Stimulated activated CD8-positive, alpha-beta memory T cell treated with anti-CD3 and anti-CD28 coated beads, Interleukin-7, amount 100 ng/mL, for 48 hours (primary cell): ENCODE results near the gene DERA.
"Not testable (repeated sequence)": the region's sequence is repeated elsewhere in the genome, so short reads cannot be mapped to it uniquely, and the experiment has no call there.

Experiments used
- DNase-seq, 2 donors: peaks; one replicate each; pipeline ENCODE4 v3.0.0-alpha.2; 2020; ENCODE audit warnings: low read depth in 1 of 2; ENCODE audit errors: extremely low read depth in 1 of 2

Gene DERA

GRCh38 chr12:15997910-15998309, 86.8 kb downstream of the DERA start:
- DNase-seq, result no peak

- no peak for DNase-seq
Measured at GRCh38 chr12:16002880-16003279, 91.7 kb downstream of the DERA start.

- no peak for DNase-seq
Measured at GRCh38 chr12:16003460-16003859, 92.3 kb downstream of the DERA start.

- no peak for DNase-seq
Measured at GRCh38 chr12:16006752-16007151, 95.6 kb downstream of the DERA start.

GRCh38 chr12:16008421-16008824, 97.3 kb downstream of the DERA start:
- no peak for DNase-seq

DNA sequence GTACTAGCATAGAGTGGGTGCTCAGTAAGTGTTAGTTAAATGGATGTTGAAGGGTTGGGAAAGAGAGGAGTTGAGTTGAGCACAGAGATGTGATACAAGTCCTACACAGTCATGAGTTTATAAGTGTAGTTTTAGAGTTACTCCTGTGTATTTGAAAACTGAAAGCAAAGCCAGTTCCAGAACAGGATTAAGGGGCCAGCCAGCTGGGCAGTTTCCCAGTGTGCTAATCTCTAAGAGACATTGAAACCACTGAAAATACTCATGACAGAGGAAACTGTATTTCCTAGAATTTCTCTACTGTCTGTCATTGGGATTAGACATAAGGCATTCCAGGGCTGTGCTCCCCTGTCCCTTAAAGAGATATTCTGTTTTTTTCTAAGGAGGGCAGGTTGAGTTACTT, 101.0 kb downstream of the DERA start:
- no peak for DNase-seq

DNA sequence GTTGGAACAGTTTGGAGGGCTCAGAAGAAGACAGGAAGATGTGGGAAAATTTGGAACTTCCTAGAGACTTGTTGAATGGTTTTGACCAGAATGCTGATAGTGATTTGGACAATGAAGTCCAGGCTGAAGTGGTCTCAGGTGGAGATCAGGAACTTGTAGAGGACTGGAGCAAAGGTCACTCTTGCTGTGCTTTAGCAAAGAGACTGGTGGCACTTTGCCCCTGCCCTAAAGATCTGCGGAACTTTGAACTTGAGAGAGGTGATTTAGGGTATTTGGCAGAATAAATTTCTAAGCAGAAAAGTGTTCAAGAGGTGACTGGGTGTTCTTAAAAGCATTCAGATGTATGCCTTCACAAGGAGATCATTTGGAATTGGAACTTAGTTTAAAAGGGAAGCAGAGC, 102.6 kb downstream of the DERA start:
- not testable (repeated sequence) for DNase-seq

- not testable (repeated sequence) for DNase-seq
Measured at GRCh38 chr12:16014394-16014793, 103.3 kb downstream of the DERA start.

GRCh38 chr12:16016748-16017147, 105.6 kb downstream of the DERA start:
- DNase-seq, result no peak

GRCh38 chr12:16018306-16018705, 107.2 kb downstream of the DERA start:
- DNase-seq, result no peak

- no peak for DNase-seq
Measured at GRCh38 chr12:16019136-16019535, 108.0 kb downstream of the DERA start.

DNA sequence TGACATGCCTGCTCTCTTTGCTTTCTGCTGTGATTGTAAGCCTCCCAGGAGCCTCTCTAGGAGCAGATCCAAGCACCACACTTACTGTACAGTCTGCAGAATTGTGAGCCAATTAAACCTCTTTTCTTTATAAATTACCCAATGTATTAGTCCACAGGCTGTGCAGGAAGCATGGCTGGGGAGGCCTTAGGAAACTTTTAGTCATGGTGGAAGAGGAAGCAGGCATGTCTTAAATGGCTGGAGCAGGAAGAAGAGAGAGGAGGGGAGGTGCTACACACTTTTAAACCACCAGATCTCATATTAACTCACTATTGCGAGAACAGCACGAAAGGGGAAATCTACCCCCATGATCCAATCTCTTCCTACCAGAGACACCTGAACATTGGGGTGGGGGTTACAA, 108.9 kb downstream of the DERA start:
- DNase-seq, result no peak

DNA sequence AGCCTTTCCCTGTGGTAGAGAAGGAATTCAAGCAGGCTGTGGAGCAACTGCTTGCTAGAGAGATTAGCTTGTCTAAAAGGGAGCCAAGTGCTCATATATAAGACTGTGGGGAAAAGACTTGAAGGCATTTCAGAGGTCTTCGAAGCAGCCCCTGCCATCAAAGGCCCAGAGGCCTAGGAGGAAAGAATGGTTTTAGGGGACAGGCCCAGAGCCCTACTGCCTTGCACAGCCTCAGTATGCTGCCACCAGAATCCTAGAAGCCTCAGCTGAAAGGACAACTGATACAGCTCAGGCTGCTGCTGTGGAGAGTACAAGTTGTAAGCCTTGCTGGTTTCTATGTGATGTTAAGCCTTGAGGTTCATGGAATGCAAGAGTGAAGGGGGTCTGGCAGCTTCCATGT, 109.9 kb downstream of the DERA start:
- no peak for DNase-seq

DNA sequence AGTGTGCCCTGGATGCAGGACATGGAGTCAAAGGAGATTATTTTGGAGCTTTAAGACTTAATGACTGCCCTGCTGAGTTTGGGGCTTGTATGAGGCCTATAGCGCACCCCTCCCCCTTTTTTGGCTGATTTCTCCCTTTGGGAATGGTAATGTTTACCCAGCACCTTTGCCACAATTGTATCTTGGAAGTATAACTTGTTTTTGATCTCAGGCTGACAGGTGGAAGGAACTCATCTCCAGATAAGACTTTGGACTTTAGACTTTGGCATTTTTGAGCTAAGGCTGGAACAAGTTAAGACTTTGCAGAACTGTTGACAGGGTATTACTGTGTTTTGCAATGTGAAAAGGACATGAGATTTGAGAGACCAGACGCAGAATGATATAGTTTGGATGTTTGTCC, 110.5 kb downstream of the DERA start:
- DNase-seq, result no peak

DNA sequence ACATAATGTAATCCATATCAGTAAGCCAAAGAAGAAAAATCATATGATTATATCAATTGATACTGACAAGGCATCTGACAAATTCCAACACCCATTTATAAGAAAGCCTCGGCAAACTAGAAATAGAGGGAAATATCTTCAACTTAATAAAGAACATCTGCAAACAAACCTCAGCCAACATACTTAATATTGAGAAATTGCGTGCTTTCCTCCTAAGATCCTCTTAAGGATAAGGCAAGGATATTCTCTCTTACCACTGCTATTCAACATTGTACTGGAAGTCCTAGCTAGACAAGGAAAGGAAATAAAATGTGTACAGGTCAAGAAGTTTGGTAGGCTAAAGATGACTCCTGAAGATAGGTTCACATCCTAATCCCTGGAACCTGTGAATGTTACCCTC, 115.9 kb downstream of the DERA start:
- no peak for DNase-seq

- no peak for DNase-seq
Measured at GRCh38 chr12:16030744-16031143, 119.6 kb downstream of the DERA start.

DNA sequence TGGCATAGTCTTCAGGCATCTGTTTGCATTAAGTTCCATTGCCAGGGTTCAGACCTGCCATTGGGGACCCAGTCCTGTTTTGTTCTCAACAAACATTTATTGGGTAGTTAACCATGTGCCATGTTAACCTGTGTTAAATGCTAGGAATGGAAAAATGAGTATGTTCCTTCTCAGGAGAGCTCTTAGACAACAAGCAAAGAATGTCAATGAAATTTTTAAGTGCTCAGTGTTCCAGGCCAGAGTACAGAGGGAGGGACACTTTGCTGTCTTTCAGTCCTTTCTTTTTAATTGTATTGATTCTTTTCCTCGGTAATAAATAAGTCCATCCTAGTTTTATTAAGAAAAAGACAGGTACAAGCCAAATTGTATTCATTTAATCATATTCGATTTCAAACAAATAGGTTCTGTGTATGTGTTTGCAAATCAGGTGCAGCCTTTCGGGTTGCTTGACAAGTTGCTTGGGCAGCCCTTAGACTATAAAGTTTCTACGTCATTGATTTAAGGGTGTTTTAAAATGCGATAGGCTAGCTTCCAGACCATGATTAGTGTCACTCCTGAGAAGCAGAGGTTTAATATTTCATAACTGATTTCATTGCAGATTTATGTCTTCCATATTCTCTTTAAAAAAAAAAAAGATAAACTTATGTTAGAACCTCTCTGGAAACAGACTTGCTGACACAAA, 123.1 kb downstream of the DERA start:
- no peak for DNase-seq

- no peak for DNase-seq
Measured at GRCh38 chr12:16036073-16036472, 124.9 kb downstream of the DERA start.

DNA sequence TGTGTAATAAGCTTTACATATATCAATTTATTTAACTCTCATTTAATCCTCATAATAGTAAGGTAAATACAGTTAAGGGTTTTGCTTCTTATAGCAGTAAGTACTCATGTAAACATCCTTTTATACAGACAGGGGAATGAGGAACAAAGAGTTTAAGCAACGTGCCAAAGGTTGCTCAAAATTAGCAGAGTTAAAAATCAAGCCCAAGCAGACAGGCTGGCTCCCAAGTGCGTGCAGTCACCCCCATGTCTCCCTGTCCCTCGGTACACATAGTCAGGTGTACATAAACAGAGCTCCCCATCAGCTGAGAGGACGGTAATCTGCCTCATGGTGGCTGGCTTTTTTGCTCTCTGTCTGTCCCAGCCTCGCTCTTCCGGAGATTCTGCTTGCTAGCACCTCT, 126.4 kb downstream of the DERA start:
- no peak for DNase-seq

- no peak for DNase-seq
Measured at GRCh38 chr12:16043480-16043879, 132.3 kb downstream of the DERA start.

GRCh38 chr12:16046266-16046665, 135.1 kb downstream of the DERA start:
- DNase-seq, result no peak

DNA sequence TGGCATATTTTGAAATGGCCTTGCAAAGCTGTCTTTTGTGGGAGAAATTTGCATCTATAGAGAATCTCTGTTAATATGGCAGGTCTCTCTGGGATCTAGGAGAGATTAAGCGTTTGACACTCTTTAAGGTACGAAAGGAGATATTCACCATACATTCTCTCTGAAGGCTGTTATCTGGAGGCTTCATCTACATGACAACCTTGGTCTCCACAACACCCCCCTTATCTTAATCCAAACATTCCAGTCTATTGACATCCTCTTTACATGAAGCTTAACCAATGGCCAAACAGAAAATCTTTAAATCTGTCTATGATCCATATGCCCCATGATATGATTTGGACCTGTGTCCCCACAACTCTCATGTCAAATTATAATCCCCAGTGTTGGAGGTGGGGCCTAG, 137.4 kb downstream of the DERA start:
- no peak for DNase-seq

- no peak for DNase-seq
Measured at GRCh38 chr12:16056910-16057309, 145.8 kb downstream of the DERA start.
